Ureter (tissue), 1 donor: ENCODE measurements around the gene RGS1. TPM values are rescaled to one million over a fixed set of nuclear protein-coding genes. Genes with fewer than 3 reads are reported as not detected.
A peak's percentile ranks its signal among the peaks of the same experiment; 100 is the strongest.

Experiments used
- DNase-seq: peaks from one replicate; pipeline ENCODE4 v3.0.0-alpha.2; 2020; ENCODE audit warnings: low spot score
- total RNA-seq: library from RNA; stranded (reverse); gene quantifications from one replicate; pipeline ENCODE4 v1.2.4, GENCODE V29; 2023
- donor health status: DM: yes; HTN: yes; CAD: no.

The RGS1 gene
- total RNA-seq, 1 donor from 2014 or later, result 50.0 TPM

GRCh38 chr1:192581131-192581927, 5.8 kb downstream of the RGS1 start:
- no peak for DNase-seq

GRCh38 chr1:192584866-192585265, 9.3 kb downstream of the RGS1 start:
- DNase-seq, result no peak

GRCh38 chr1:192587386-192588266, 12.1 kb downstream of the RGS1 start:
- DNase-seq, result no peak

- no peak for DNase-seq
Measured at GRCh38 chr1:192588546-192588945, 13.0 kb downstream of the RGS1 start.

GRCh38 chr1:192589813-192590212, 14.2 kb downstream of the RGS1 start:
- no peak for DNase-seq

GRCh38 chr1:192592517-192592916, 16.9 kb downstream of the RGS1 start:
- no peak for DNase-seq

- no peak for DNase-seq
Measured at GRCh38 chr1:192592981-192593708, 17.6 kb downstream of the RGS1 start.

- DNase-seq, result no peak
Measured at GRCh38 chr1:192595299-192595698, 19.7 kb downstream of the RGS1 start.

GRCh38 chr1:192598589-192598988, 23.0 kb downstream of the RGS1 start:
- no peak for DNase-seq

GRCh38 chr1:192600275-192600674, 24.7 kb downstream of the RGS1 start:
- DNase-seq, result no peak

- no peak for DNase-seq
Measured at GRCh38 chr1:192601143-192601542, 25.6 kb downstream of the RGS1 start.

- DNase-seq, result no peak
Measured at GRCh38 chr1:192601567-192601966, 26.0 kb downstream of the RGS1 start.

- no peak for DNase-seq
Measured at GRCh38 chr1:192602757-192603156, 27.2 kb downstream of the RGS1 start.

GRCh38 chr1:192603218-192603787, 27.7 kb downstream of the RGS1 start:
- DNase-seq, result no peak

GRCh38 chr1:192604979-192605620, 29.5 kb downstream of the RGS1 start:
- no peak for DNase-seq

- no peak for DNase-seq
Measured at GRCh38 chr1:192608671-192609070, 33.1 kb downstream of the RGS1 start.

GRCh38 chr1:192609110-192610079, 33.8 kb downstream of the RGS1 start:
- DNase-seq, result peak; percentile 45

GRCh38 chr1:192610112-192610889, 34.7 kb downstream of the RGS1 start:
- no peak for DNase-seq

- DNase-seq, result no peak
Measured at GRCh38 chr1:192615055-192615454, 39.5 kb downstream of the RGS1 start.
